Middle frontal gyrus (tissue), 1 donor: ENCODE measurements around the gene CHST11.

Source experiments
- DNase-seq: peaks from one replicate; pipeline ENCODE4 v3.0.0-alpha.2; 2015; ENCODE audit warnings: low spot score; ENCODE audit errors: extremely low spot score

CHST11 gene

GRCh38 chr12:104433061-104433460 is 23.7 kb upstream of the CHST11 start:
- no peak for DNase-seq

GRCh38 chr12:104434129-104434528 is 22.6 kb upstream of the CHST11 start:
- DNase-seq: no peak

DNA sequence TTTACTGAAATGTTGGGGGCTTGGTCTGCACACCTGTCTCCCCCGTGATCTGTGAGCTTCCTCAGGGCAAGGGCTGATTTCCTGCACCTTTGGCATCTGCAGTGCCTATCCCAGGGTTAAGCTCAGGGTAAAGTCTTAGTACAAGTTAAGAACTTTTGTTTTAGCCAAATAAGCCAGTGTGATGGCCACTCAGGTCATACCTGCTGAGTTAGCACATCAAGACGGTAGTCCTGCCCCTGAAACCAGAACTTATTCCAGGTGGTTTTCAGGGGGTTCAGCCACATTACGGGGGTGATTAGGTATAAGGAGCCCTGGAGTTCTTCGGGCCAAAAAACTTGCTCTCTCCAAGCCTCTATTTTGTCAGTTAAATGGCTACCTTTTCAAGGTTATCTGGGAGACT is 21.6 kb upstream of the CHST11 start:
- DNase-seq: no peak

DNA sequence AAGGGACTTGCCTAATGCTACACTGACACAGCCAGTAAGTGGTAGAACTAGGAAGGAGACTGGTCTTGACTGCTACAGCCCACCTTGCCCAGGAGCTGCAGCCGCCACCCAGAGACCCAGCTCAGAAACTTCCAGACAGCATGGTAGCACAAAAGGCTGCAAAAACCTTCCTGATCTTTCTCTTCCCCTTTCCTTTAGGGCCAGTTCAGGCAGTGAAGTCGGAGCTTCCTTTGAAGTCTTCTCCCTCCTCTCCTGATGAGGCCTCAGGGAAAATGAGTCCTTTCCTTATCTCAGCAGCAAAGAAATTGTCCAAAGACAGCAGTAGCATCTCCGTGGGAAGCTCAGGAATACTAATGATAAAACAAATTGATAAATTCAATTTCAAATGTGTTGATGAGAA is 21.0 kb upstream of the CHST11 start:
- DNase-seq: no peak

DNA sequence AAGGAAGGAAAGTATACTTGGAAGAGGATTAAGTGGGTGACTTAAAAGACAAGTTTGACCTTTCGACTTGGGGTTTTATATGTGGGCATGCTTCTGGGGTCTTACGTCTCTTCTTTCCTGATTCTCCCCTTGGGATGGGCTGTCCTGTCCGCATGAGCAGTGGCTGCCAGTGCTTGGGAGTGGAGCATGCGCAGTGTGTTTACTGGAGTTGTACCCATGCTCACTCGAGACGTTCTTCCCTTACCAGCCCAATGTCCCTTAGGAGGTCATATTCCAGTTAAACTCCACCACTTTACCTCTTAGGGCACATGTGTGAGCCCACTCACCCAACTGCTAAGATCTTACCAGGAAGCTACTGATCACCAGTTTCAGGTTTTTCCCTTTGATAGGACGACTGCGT is 20.0 kb upstream of the CHST11 start:
- no peak for DNase-seq

- no peak for DNase-seq
Observed at GRCh38 chr12:104438134-104438533, 18.6 kb upstream of the CHST11 start.

- DNase-seq: no peak
Observed at GRCh38 chr12:104439137-104439536, 17.6 kb upstream of the CHST11 start.

DNA sequence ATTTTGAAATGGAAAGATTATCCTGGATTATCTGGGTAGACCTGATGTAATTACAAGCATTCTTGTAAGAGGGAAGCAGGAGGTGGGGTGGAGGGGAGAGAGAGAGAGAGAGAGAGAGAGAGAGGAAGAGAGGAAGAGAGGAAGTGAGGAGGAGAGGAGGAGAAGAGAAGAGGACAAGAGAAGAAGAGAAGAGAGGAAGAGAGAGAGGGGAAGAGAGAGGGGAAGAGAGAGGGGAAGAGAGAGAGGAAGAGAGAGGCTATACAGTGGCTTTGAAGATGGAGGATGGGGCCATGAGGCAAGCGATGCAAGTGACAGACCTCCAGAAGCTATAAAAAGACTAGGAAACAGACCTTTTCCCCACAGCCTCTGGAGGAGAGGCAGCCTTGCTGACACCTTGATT is 13.7 kb upstream of the CHST11 start:
- DNase-seq: no peak

- DNase-seq: no peak
Observed at GRCh38 chr12:104446646-104447421, 9.9 kb upstream of the CHST11 start.

DNA sequence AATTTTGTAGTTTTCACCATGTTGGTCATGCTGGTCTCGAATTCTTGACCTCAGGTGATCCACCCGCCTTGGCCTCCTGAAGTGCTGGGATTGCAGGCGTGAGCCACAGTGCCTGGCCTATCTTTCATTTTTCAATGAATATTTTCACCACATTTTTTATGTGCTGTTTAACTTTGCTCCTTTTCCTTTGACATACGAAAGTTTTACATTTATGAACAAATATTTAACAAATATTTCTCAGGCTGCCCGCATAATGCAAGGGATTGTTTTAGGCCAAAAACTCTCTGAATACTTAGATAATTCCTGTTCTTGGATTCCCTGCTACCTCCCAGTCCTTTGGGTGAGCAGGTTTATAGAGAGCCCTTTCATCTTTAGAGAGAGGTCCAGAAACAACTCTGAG is 8.7 kb upstream of the CHST11 start:
- no peak for DNase-seq

GRCh38 chr12:104448451-104448850 is 8.3 kb upstream of the CHST11 start:
- DNase-seq: no peak

DNA sequence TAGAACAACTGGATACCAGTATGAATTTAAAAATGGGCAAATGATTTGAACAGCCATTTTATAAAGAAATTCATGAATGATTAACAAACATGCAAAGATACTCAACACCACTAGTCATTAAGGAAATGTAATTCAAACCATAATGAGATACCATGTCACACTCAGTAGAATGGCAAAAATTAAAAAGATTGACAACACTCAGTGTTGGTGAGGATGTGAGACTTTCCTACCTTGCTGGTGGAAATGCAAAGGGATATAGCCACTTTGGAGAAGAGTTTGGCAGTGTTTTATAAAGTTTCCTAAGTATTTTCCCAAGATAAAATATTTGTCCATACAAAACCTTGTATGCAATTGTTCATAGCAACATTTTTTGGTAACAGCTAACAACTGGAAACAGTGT is 6.0 kb upstream of the CHST11 start:
- DNase-seq: no peak

DNA sequence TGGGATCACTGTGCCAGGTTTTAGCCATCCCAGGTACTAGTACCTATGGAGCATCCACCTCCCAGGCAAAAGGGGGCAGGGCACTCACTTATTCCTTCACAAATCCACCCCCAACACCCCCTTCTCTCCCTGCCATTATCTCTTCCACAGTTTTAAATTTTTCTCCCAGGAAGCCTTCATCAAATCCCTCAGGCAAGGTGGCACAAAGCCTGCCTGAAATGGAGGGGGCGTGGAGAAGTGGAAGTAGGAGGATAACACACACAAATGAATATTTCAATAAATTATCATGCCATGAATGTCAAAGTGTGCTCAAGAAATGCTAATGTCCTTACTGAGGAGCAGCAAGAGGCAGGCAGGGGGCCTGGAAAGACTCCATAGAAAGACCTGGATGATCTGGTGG is 4.7 kb upstream of the CHST11 start:
- no peak for DNase-seq

DNA sequence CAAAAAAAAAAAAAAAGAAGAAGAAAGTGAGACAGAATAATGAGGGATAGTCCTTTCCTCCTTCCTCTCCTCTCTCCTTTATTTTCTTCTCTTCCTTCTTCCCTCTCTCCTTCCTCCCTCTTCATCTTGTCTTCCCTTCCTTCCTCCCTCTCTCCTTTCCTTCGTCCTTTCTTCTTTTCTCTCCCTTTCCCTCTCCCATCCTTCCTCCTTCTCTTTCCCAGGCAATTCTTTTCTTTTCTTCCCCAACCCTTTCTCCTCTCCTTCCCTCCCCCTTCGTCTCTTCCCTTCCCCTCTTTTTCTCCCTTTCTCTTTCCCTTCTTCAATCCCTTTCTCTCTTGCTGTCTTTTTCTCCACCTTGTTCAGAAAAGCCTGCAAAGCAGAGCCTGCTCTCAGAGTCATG is 3.6 kb upstream of the CHST11 start:
- no peak for DNase-seq

DNA sequence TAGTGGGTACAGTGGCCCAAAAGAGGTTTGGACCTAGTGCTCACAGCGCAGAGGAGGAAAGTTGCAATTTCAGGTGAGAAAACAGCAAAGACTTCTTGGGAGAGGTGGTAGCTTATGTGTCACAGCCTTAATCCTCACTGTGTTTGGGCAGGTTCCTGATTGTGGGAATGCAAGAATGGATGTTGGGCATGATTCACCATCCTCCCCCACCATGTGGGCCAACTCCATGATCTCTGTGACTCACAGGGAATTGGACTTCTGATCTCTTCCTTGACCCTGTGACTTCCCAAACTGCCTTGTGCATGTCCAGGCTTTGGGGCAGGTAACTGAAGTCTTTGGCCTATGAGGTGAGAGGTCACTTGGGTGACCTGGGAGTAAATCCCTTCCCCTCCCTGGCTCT is 1.8 kb upstream of the CHST11 start:
- DNase-seq: no peak

- DNase-seq: no peak
Observed at GRCh38 chr12:104455578-104456416, 951 bp upstream of the CHST11 start.

- peak; percentile 22 for DNase-seq
Observed at GRCh38 chr12:104456950-104457745, 400 bp downstream of the CHST11 start.

GRCh38 chr12:104457746-104458693 is 1.3 kb downstream of the CHST11 start:
- no peak for DNase-seq

- DNase-seq: no peak
Observed at GRCh38 chr12:104458694-104459367, 2.1 kb downstream of the CHST11 start.

DNA sequence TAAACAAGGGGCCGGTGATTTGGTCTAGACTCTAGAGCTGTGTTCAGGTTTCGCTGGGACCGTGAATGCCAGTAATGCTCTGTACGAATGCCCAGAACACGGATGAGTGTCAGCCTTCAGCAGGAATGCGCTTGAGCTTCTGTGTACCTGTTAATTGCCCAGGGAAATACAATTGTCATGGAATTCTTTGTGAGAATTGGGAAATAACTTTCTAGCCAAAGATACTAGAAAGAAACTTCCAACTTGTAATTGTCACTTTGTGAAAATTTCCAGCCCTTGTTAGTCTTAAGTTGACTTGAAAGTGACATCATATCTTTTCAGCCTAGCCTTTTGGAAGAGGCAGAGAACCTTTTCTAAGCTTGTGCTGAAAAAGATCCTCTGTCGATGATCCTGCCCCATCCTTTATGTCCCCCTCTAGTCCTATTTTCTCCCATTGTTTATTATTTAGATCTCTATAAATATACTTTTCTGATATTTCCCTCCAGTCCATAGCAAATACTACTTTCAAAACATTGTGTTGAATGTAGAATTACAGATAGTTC is 2.7 kb downstream of the CHST11 start:
- DNase-seq: no peak
